CD4-positive, alpha-beta T cell (primary cell): ENCODE data around the gene ERH. TPM values are rescaled to one million over a fixed set of nuclear protein-coding genes. Genes with fewer than 3 reads are reported as not detected.

Experiments used
- ATAC-seq: fragments of 200-7000 bp; cut with Tn5 transposase; one replicate; pipeline ENCODE4 v1.10.0; 2022; ENCODE audit warnings: mild to moderate bottlenecking; ENCODE audit not compliant: poor library complexity
- CTCF ChIA-PET: fragments of 350-600 bp; sonication (Branson Sonifier 250); formaldehyde crosslinking; loops from one replicate; lab custom pipeline; 2021; ENCODE audit warnings: antibody characterized with exemption, inconsistent platforms; lab: Charles Lee
- POLR2A ChIA-PET: fragments of 350-600 bp; sonication (Branson Sonifier 250); formaldehyde crosslinking; loops from one replicate; lab custom pipeline; 2021; ENCODE audit warnings: antibody characterized with exemption, inconsistent platforms; lab: Charles Lee
- DNase-seq, 14 experiments: peaks; one replicate each; pipeline ENCODE4 v3.0.0-alpha.2; 2013 to 2020; ENCODE audit warnings: mixed read lengths in 2 of 14
- H3K27ac ChIP-seq, 2 donors: one replicate each; pipeline versions ENCODE4 v1.5.1 to v1.7.0; 2013; ENCODE audit warnings: low read length in 2 of 2, low read depth in 1 of 2, mild to moderate bottlenecking in 1 of 2
- H3K27me3 ChIP-seq, 2 experiments: 1 replicate in 1 of 2; 2 replicates in 1 of 2; pipeline versions ENCODE4 v1.6.1 to v1.7.0; 2013; ENCODE audit warnings: low read length in 2 of 2, control low read depth in 1 of 2, mild to moderate bottlenecking in 1 of 2, moderate library complexity in 1 of 2; ENCODE audit not compliant: insufficient read depth in 2 of 2, control insufficient read depth in 1 of 2
- H3K36me3 ChIP-seq: one replicate; pipeline ENCODE4 v1.6.1; 2013; ENCODE audit warnings: low read length, control low read depth; ENCODE audit not compliant: insufficient read depth
- H3K4me1 ChIP-seq: one replicate; pipeline ENCODE4 v1.6.1; 2013; ENCODE audit warnings: low read length, control low read depth; ENCODE audit not compliant: insufficient read depth
- H3K4me3 ChIP-seq: one replicate; pipeline ENCODE4 v1.5.1; 2013; ENCODE audit warnings: mild to moderate bottlenecking, low read length, moderate library complexity
- H3K9me3 ChIP-seq, 2 experiments: 1 replicate in 1 of 2; 2 replicates in 1 of 2; pipeline versions ENCODE4 v1.6.1 to v1.7.0; 2013; ENCODE audit warnings: low read length in 2 of 2, mild to moderate bottlenecking in 2 of 2, control low read depth in 1 of 2, moderate library complexity in 1 of 2; ENCODE audit not compliant: control insufficient read depth in 1 of 2, insufficient read depth in 1 of 2
- H3K27ac Mint-ChIP-seq: one replicate; pipeline ENCODE4 v1.8.0; 2020; ENCODE audit warnings: mixed read lengths
- H3K27me3 Mint-ChIP-seq: one replicate; pipeline ENCODE4 v1.8.0; 2021; ENCODE audit warnings: mixed read lengths
- H3K36me3 Mint-ChIP-seq: one replicate; pipeline ENCODE4 v1.8.0; 2021; ENCODE audit warnings: low read depth, mixed read lengths
- H3K4me1 Mint-ChIP-seq: one replicate; pipeline ENCODE4 v1.8.0; 2021; ENCODE audit warnings: low read depth, mixed read lengths
- H3K4me3 Mint-ChIP-seq: one replicate; pipeline ENCODE4 v1.8.0; 2020; ENCODE audit warnings: mild to moderate bottlenecking, mixed read lengths
- H3K9me3 Mint-ChIP-seq: one replicate; pipeline ENCODE4 v1.8.0; 2020; ENCODE audit warnings: mixed read lengths
- intact Hi-C, 2 experiments: fragments of 100-400 bp; cut with DNase I in 1 of 2; cut with micrococcal nuclease in 1 of 2; formaldehyde crosslinking; loops; one replicate each; pipeline versions ENCODE4 v1.15.1 to v1.9.0; 2023 to 2025; cut with DNase I, micrococcal nuclease
- total RNA-seq, 174 experiments: library from RNA in 2 of 174; stranded (reverse) in 2 of 174; gene quantifications; one replicate each; pipeline ENCODE4 v1.2.3 and lab custom pipeline; 2021 to 2026
- TF ChIP-seq, protein P1 (sequence below): fragments of 200-600 bp; IDR thresholded peaks from one replicate; pipeline ENCODE4 v1.8.0; 2022; ENCODE audit warnings: antibody characterized with exemption, mild to moderate bottlenecking

Gene ERH
- total RNA-seq, 2 experiments from 2014 or later, result 87.0 to 96.3 TPM

- Histone ChIP-seq H3K9me3 (peaks cover 0 to 4% of the 10 kb centered on the region in 2 experiments), H3K4me1 (peaks cover 17% of the 10 kb centered on the region), H3K36me3 (no peaks in the 10 kb centered on the region), H3K27me3 (peaks cover 0 to 4% of the 10 kb centered on the region in 2 experiments), H3K4me3 (no peak overlapping the region), H3K27ac (no peak overlapping the region)
- no peak for ATAC-seq
- intact Hi-C loops, result no loop called here
- no peaks in the 10 kb centered on the region for H3K9me3 Mint-ChIP-seq
- H3K4me1 Mint-ChIP-seq, result peaks cover 9% of the 10 kb centered on the region
- ChIA-PET CTCF (no interaction called here), POLR2A (no interaction called here)
- peaks cover 8% of the 10 kb centered on the region for H3K27me3 Mint-ChIP-seq
- H3K36me3 Mint-ChIP-seq, result no peaks in the 10 kb centered on the region
- DNase-seq, result no peak
- TF ChIP-seq, protein P1, sequence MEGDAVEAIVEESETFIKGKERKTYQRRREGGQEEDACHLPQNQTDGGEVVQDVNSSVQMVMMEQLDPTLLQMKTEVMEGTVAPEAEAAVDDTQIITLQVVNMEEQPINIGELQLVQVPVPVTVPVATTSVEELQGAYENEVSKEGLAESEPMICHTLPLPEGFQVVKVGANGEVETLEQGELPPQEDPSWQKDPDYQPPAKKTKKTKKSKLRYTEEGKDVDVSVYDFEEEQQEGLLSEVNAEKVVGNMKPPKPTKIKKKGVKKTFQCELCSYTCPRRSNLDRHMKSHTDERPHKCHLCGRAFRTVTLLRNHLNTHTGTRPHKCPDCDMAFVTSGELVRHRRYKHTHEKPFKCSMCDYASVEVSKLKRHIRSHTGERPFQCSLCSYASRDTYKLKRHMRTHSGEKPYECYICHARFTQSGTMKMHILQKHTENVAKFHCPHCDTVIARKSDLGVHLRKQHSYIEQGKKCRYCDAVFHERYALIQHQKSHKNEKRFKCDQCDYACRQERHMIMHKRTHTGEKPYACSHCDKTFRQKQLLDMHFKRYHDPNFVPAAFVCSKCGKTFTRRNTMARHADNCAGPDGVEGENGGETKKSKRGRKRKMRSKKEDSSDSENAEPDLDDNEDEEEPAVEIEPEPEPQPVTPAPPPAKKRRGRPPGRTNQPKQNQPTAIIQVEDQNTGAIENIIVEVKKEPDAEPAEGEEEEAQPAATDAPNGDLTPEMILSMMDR, result no peak
- no peak overlapping the region for H3K27ac Mint-ChIP-seq
- no peak overlapping the region for H3K4me3 Mint-ChIP-seq
Measured at GRCh38 chr14:69350892-69351291, 47.2 kb downstream of the ERH start.

GRCh38 chr14:69349091-69349777 is 48.9 kb downstream of the ERH start:
- H3K4me1 Mint-ChIP-seq, result peaks cover 2% of the 10 kb centered on the region
- Histone ChIP-seq H3K4me3 (no peak overlapping the region), H3K4me1 (peaks cover 5% of the 10 kb centered on the region), H3K36me3 (no peaks in the 10 kb centered on the region), H3K27me3 (peaks cover 0 to 4% of the 10 kb centered on the region in 2 experiments), H3K9me3 (peaks cover 0 to 4% of the 10 kb centered on the region in 2 experiments), H3K27ac (no peak overlapping the region)
- H3K36me3 Mint-ChIP-seq, result no peaks in the 10 kb centered on the region
- no peak overlapping the region for H3K4me3 Mint-ChIP-seq
- no peak for DNase-seq
- TF ChIP-seq, protein P1, result no peak
- no peak for ATAC-seq
- no peaks in the 10 kb centered on the region for H3K9me3 Mint-ChIP-seq
- intact Hi-C loops, result no loop called here
- CTCF ChIA-PET, result no interaction called here
- no peak overlapping the region for H3K27ac Mint-ChIP-seq
- POLR2A ChIA-PET, result no interaction called here
- H3K27me3 Mint-ChIP-seq, result peaks cover 8% of the 10 kb centered on the region

- DNase-seq, result peak in 2 of 14 experiments; percentile 11 to 13
Measured at GRCh38 chr14:69346710-69347109, 51.4 kb downstream of the ERH start.

More at GRCh38 chr14:69346710-69347109, 51.4 kb downstream of the ERH start:
- Mint-ChIP-seq H3K4me3 (no peak overlapping the region), H3K27me3 (peaks cover 11% of the 10 kb centered on the region), H3K4me1 (no peaks in the 10 kb centered on the region), H3K9me3 (no peaks in the 10 kb centered on the region), H3K27ac (no peak overlapping the region), H3K36me3 (no peaks in the 10 kb centered on the region)
- Histone ChIP-seq H3K36me3 (no peaks in the 10 kb centered on the region), H3K4me3 (no peak overlapping the region), H3K27me3 (peaks cover 0 to 4% of the 10 kb centered on the region in 2 experiments), H3K4me1 (no peaks in the 10 kb centered on the region), H3K9me3 (peaks cover 0 to 4% of the 10 kb centered on the region in 2 experiments), H3K27ac (no peak overlapping the region)
- intact Hi-C loops, result no loop called here
- TF ChIP-seq, protein P1, result peak; percentile 19
- ATAC-seq, result no peak
- CTCF ChIA-PET, result no interaction called here
- POLR2A ChIA-PET, result no interaction called here
